Astrocyte (in vitro differentiated cells and primary cell): Measurements from ENCODE around the gene LRBA. TPM values are rescaled to one million over a fixed set of nuclear protein-coding genes. Genes with fewer than 3 reads are reported as not detected.
"Not testable (repeated sequence)": the region's sequence is repeated elsewhere in the genome, so short reads cannot be mapped to it uniquely, and the experiment has no call there.

ENCODE experiments used
- DNase-seq: peaks from one replicate; pipeline ENCODE4 v3.0.0-alpha.2; 2010; ENCODE audit warnings: low read depth
- FAIRE-seq: peaks from 2 replicates; lab custom pipeline; 2011; peaks lifted over from hg19 to GRCh38; lab: Jason Lieb, UNC
- H2AFZ ChIP-seq: 2 replicates; pipeline ENCODE4 v1.6.0; 2012; ENCODE audit warnings: low read depth, low read length, inconsistent platforms
- H3K27ac ChIP-seq: 2 replicates; pipeline ENCODE4 v1.5.1; 2011; ENCODE audit warnings: low read depth, low read length, inconsistent platforms
- H3K27me3 ChIP-seq: 2 replicates; pipeline ENCODE4 v1.6.0; 2011; ENCODE audit warnings: low read length, inconsistent platforms; ENCODE audit not compliant: insufficient read depth
- H3K36me3 ChIP-seq: 2 replicates; pipeline ENCODE4 v1.5.1; 2011; ENCODE audit warnings: low read length, inconsistent platforms; ENCODE audit not compliant: insufficient read depth
- H3K4me1 ChIP-seq: 2 replicates; pipeline ENCODE4 v1.5.1; 2011; ENCODE audit warnings: low read length, inconsistent platforms; ENCODE audit not compliant: insufficient read depth
- H3K4me2 ChIP-seq: 2 replicates; pipeline ENCODE4 v1.6.0; 2012; ENCODE audit warnings: low read length, inconsistent platforms
- H3K4me3 ChIP-seq: 2 replicates; pipeline ENCODE4 v1.5.1; 2011; ENCODE audit warnings: low read depth, mild to moderate bottlenecking, low read length, inconsistent platforms; ENCODE audit not compliant: insufficient read depth
- H3K79me2 ChIP-seq: 2 replicates; pipeline ENCODE4 v1.6.0; 2012; ENCODE audit warnings: mild to moderate bottlenecking, low read length, inconsistent platforms; ENCODE audit not compliant: insufficient read depth
- H3K9ac ChIP-seq: 2 replicates; pipeline ENCODE4 v1.6.0; 2012; ENCODE audit warnings: mild to moderate bottlenecking, low read length, inconsistent platforms
- H3K9me3 ChIP-seq: 2 replicates; pipeline ENCODE4 v1.5.1; 2012; ENCODE audit warnings: low read depth, mild to moderate bottlenecking, low read length, inconsistent platforms; ENCODE audit not compliant: insufficient read depth
- H4K20me1 ChIP-seq: 2 replicates; pipeline ENCODE4 v1.6.0; 2012; ENCODE audit warnings: low read length, inconsistent platforms; ENCODE audit not compliant: insufficient read depth
- H3K27ac Mint-ChIP-seq: one replicate; pipeline ENCODE4 v1.8.0; 2021; ENCODE audit warnings: mild to moderate bottlenecking, mixed read lengths; ENCODE audit not compliant: unreplicated experiment
- H3K27me3 Mint-ChIP-seq: one replicate; pipeline ENCODE4 v1.8.0; 2021; ENCODE audit warnings: low read depth, mixed read lengths; ENCODE audit not compliant: unreplicated experiment
- H3K36me3 Mint-ChIP-seq: one replicate; pipeline ENCODE4 v1.8.0; 2021; ENCODE audit warnings: low read depth, mixed read lengths; ENCODE audit not compliant: unreplicated experiment
- H3K4me1 Mint-ChIP-seq: one replicate; pipeline ENCODE4 v1.8.0; 2021; ENCODE audit warnings: low read depth, mixed read lengths; ENCODE audit not compliant: unreplicated experiment
- H3K4me3 Mint-ChIP-seq: one replicate; pipeline ENCODE4 v1.8.0; 2021; ENCODE audit warnings: mild to moderate bottlenecking, moderate library complexity, mixed read lengths; ENCODE audit not compliant: unreplicated experiment
- H3K9me3 Mint-ChIP-seq: one replicate; pipeline ENCODE4 v1.8.0; 2021; ENCODE audit warnings: mild to moderate bottlenecking, mixed read lengths; ENCODE audit not compliant: unreplicated experiment
- EZH2 ChIP-seq: IDR thresholded peaks from 2 replicates; pipeline ENCODE4 v1.6.1; 2012; ENCODE audit warnings: mild to moderate bottlenecking, low read length, inconsistent platforms; ENCODE audit not compliant: insufficient read depth
- total RNA-seq: library from RNA; stranded (reverse); gene quantifications from 2 replicates; pipeline ENCODE4 v1.2.1, GENCODE V29; 2021
- TF ChIP-seq, protein P1 (sequence below): IDR thresholded peaks from 2 replicates; pipeline ENCODE4 v1.5.1; 2011; ENCODE audit warnings: low read depth, mild to moderate bottlenecking, inconsistent platforms, low read length, moderate library complexity; ENCODE audit not compliant: insufficient read depth

LRBA gene
- total RNA-seq, 1 donor from 2014 or later, result 25.3 TPM

DNA sequence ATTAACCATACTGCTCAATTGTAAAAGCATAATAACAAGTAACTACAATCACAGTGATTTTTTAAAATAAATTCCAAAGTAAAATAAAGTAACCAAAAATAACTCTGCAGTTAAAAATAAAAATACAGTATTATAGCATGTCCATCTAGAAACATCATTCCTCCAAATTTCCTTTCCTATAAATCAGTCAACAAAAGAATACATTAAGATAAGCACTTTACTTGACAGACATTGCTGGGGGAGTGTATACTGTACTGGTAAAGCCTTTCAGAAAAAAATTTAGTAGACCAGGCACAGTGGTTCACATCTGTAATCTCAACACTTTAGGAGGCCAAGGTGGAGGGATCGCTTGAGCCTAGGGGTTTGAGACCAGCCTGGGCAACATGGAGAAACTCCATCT lies 91.1 kb downstream of the LRBA start:
- no peaks in the 10 kb centered on the region for H3K4me1 ChIP-seq
- Mint-ChIP-seq H3K4me3 (no peak overlapping the region), H3K9me3 (no peaks in the 10 kb centered on the region), H3K27ac (no peak overlapping the region), H3K36me3 (peaks cover 5% of the 10 kb centered on the region), H3K27me3 (no peaks in the 10 kb centered on the region), H3K4me1 (no peaks in the 10 kb centered on the region)
- H3K4me3 ChIP-seq, result no peak overlapping the region
- no peak overlapping the region for H3K27ac ChIP-seq
- no peak overlapping the region for H3K9ac ChIP-seq
- no peaks in the 10 kb centered on the region for H3K9me3 ChIP-seq
- H3K4me2 ChIP-seq, result no peak overlapping the region
- H3K36me3 ChIP-seq, result no peaks in the 10 kb centered on the region
- TF ChIP-seq EZH2, result no peak
- H4K20me1 ChIP-seq, result no peaks in the 10 kb centered on the region
- FAIRE-seq (no peak), DNase-seq (no peak)
- H2AFZ ChIP-seq, result no peak overlapping the region
- H3K79me2 ChIP-seq, result no peaks in the 10 kb centered on the region
- no peaks in the 10 kb centered on the region for H3K27me3 ChIP-seq

DNA sequence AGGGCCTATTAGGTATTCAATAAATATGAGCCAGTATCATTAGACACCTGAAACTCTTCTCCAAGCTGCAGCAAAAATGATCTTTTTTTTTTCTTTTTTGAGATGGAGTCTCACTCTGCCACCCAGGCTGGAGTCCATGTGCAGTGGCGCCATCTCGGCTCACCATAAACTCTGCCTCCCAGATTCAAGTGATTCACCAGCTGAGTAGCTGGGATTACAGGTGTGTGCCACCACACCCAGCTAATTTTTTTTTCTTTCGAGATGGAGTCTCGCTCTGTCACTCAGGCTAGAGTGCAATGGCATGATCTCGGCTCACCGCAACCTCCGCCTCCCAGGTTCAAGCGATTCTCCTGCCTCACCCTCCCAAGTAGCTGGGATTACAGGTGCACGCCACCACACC lies 93.6 kb downstream of the LRBA start:
- not testable (repeated sequence) for H3K9me3 Mint-ChIP-seq, H3K4me2 ChIP-seq, H3K4me3 ChIP-seq, FAIRE-seq, DNase-seq, H3K36me3 ChIP-seq, H3K4me1 ChIP-seq, H3K27ac ChIP-seq, H3K9ac ChIP-seq, H3K9me3 ChIP-seq, H3K27me3 ChIP-seq, H3K27ac Mint-ChIP-seq, H3K27me3 Mint-ChIP-seq, H3K4me3 Mint-ChIP-seq, H3K4me1 Mint-ChIP-seq, H3K79me2 ChIP-seq, H3K36me3 Mint-ChIP-seq, H4K20me1 ChIP-seq, H2AFZ ChIP-seq

DNA sequence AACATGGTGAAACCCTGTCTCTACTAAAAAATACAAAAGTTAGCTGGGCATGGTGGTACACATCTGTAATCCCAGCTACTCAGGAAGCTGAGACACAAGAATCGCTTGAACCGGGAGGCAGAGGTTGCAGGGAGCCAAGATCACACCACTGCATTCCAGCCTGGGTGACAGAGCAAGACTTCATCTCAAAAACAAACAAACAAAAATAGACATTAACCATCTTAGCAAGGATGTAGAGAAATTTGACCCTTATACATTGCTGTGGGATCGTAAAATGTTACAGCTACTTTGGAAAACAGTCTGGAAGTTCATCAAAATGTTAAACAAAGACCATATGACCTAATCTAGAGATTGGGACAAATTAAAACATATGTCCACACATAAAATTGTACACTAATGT lies 96.5 kb downstream of the LRBA start:
- not testable (repeated sequence) for FAIRE-seq, H3K4me3 Mint-ChIP-seq, H3K79me2 ChIP-seq, H3K9me3 ChIP-seq, H3K4me2 ChIP-seq, H3K4me1 Mint-ChIP-seq, H3K27ac Mint-ChIP-seq, H3K27me3 Mint-ChIP-seq, H3K36me3 ChIP-seq, H3K9me3 Mint-ChIP-seq, H3K27ac ChIP-seq, H3K4me1 ChIP-seq, DNase-seq, H3K4me3 ChIP-seq, H3K9ac ChIP-seq, H4K20me1 ChIP-seq, H3K36me3 Mint-ChIP-seq, H3K27me3 ChIP-seq, H2AFZ ChIP-seq

DNA sequence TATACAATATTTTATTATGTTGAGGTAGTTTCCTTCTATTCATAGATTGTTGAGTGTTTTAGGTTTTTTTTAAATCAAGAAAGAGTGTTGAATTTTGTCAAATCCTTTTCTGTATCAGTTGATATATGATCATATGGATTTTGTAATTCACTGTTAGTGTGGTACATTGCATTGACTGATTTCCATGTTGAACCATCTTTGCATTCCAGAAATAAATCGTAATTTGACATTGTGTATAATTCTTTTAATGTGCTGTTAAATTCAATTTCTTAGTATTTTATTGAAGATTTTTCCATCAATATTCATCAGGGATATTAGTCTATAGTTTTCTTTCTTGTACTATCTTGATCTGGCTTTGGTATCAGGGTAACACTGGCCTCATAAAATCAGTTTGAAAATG lies 103.8 kb downstream of the LRBA start:
- Histone ChIP-seq H3K27ac (no peak overlapping the region), H3K27me3 (no peaks in the 10 kb centered on the region), H3K4me2 (no peak overlapping the region), H3K79me2 (no peaks in the 10 kb centered on the region), H3K9ac (no peak overlapping the region), H3K9me3 (no peaks in the 10 kb centered on the region), H2AFZ (no peak overlapping the region), H3K36me3 (peaks cover 2% of the 10 kb centered on the region), H3K4me3 (no peak overlapping the region), H4K20me1 (no peaks in the 10 kb centered on the region), H3K4me1 (no peaks in the 10 kb centered on the region)
- Mint-ChIP-seq H3K4me1 (peaks cover 2% of the 10 kb centered on the region), H3K36me3 (peaks cover 32% of the 10 kb centered on the region), H3K27ac (no peak overlapping the region), H3K4me3 (no peak overlapping the region), H3K9me3 (no peaks in the 10 kb centered on the region), H3K27me3 (no peaks in the 10 kb centered on the region)
- DNase-seq (no peak), FAIRE-seq (no peak)
- TF ChIP-seq, protein P1, sequence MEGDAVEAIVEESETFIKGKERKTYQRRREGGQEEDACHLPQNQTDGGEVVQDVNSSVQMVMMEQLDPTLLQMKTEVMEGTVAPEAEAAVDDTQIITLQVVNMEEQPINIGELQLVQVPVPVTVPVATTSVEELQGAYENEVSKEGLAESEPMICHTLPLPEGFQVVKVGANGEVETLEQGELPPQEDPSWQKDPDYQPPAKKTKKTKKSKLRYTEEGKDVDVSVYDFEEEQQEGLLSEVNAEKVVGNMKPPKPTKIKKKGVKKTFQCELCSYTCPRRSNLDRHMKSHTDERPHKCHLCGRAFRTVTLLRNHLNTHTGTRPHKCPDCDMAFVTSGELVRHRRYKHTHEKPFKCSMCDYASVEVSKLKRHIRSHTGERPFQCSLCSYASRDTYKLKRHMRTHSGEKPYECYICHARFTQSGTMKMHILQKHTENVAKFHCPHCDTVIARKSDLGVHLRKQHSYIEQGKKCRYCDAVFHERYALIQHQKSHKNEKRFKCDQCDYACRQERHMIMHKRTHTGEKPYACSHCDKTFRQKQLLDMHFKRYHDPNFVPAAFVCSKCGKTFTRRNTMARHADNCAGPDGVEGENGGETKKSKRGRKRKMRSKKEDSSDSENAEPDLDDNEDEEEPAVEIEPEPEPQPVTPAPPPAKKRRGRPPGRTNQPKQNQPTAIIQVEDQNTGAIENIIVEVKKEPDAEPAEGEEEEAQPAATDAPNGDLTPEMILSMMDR, result no peak
- TF ChIP-seq EZH2, result no peak
